Suprapubic skin (tissue), 4 donors: ENCODE measurements around the gene CIB4. TPM values are rescaled to one million over a fixed set of nuclear protein-coding genes. Genes with fewer than 3 reads are reported as not detected.

ENCODE experiments used
- DNase-seq, 2 donors: peaks; one replicate each; pipeline ENCODE4 v3.0.0-alpha.2; 2019; ENCODE audit warnings: low spot score in 2 of 2
- H3K27ac ChIP-seq: fragments of 200-600 bp; sonication (generic); one replicate; pipeline ENCODE4 v1.5.1; 2019
- H3K27me3 ChIP-seq: fragments of 200-600 bp; sonication (generic); one replicate; pipeline ENCODE4 v1.5.1; 2019
- H3K36me3 ChIP-seq: fragments of 200-600 bp; sonication (generic); one replicate; pipeline ENCODE4 v1.5.1; 2019
- H3K4me1 ChIP-seq: fragments of 200-600 bp; sonication (generic); one replicate; pipeline ENCODE4 v1.5.1; 2019
- H3K4me3 ChIP-seq: fragments of 200-600 bp; sonication (generic); one replicate; pipeline ENCODE4 v1.5.1; 2019; ENCODE audit warnings: mild to moderate bottlenecking
- H3K9me3 ChIP-seq: fragments of 200-600 bp; sonication (generic); one replicate; pipeline ENCODE4 v1.5.1; 2019
- CTCF ChIP-seq, 2 donors: fragments of 200-600 bp in 1 of 2; fragments of 450-650 bp in 1 of 2; sonication (generic) in 1 of 2; IDR thresholded peaks; one replicate each; pipeline ENCODE4 v1.5.1; 2016 to 2019; ENCODE audit warnings: antibody characterized with exemption in 2 of 2, mild to moderate bottlenecking in 1 of 2, moderate library complexity in 1 of 2
- EP300 ChIP-seq: sonication (generic); formaldehyde crosslinking; IDR thresholded peaks from one replicate; pipeline ENCODE4 v1.6.1; 2017; ENCODE audit warnings: antibody characterized with exemption
- POLR2A ChIP-seq, 2 donors: fragments of 450-650 bp; IDR thresholded peaks; one replicate each; pipeline ENCODE4 v1.6.1; 2017; ENCODE audit warnings: antibody characterized with exemption in 2 of 2, mild to moderate bottlenecking in 2 of 2, moderate library complexity in 2 of 2
- POLR2AphosphoS5 ChIP-seq, 3 donors: sonication (generic); formaldehyde crosslinking; IDR thresholded peaks; one replicate each; pipeline ENCODE4 v1.6.1; 2017; ENCODE audit warnings: antibody characterized with exemption in 3 of 3
- WGBS: methylation state at CpG from one replicate; pipeline ENCODE4 v1.1.5; 2018; 5-methylcytosine and 5-hydroxymethylcytosine counted together
- total RNA-seq, 4 donors: library from RNA; depleted of rRNA; stranded (reverse); fragments of >200 nt; gene quantifications; one replicate each; pipeline ENCODE4 v1.1.0, GENCODE V29; 2016

CIB4 gene
- total RNA-seq, 4 donors from 2014 or later: not detected

- Histone ChIP-seq H3K4me1 (no peaks in the 10 kb centered on the region), H3K9me3 (no peaks in the 10 kb centered on the region), H3K27ac (no peak overlapping the region), H3K4me3 (no peak overlapping the region), H3K36me3 (no peaks in the 10 kb centered on the region), H3K27me3 (peaks cover 6% of the 10 kb centered on the region)
- TF ChIP-seq POLR2A (IDR thresholded peaks at IDR 0.05) (no peak), EP300 (no peak), POLR2AphosphoS5 (IDR thresholded peaks at IDR 0.05) (no peak), CTCF (IDR thresholded peaks at IDR 0.05) (no peak)
- no peak for DNase-seq
- WGBS: 95% methylated on average over 11 of the region's 11 CpGs
Observed at GRCh38 chr2:26634636-26635230, 6.4 kb downstream of the CIB4 start.

- TF ChIP-seq POLR2A (IDR thresholded peaks at IDR 0.05): no peak
- TF ChIP-seq POLR2AphosphoS5 (IDR thresholded peaks at IDR 0.05): no peak
- TF ChIP-seq CTCF (IDR thresholded peaks at IDR 0.05): no peak
- no peak for TF ChIP-seq EP300
- no peak for DNase-seq
- H3K27ac ChIP-seq: no peak overlapping the region
- no peak overlapping the region for H3K4me3 ChIP-seq
- 68% methylated on average over 7 of the region's 7 CpGs for WGBS
- H3K9me3 ChIP-seq: no peaks in the 10 kb centered on the region
- no peaks in the 10 kb centered on the region for H3K36me3 ChIP-seq
- peaks cover 6% of the 10 kb centered on the region for H3K27me3 ChIP-seq
- H3K4me1 ChIP-seq: no peaks in the 10 kb centered on the region
Observed at GRCh38 chr2:26633993-26634595, 7.1 kb downstream of the CIB4 start.

DNA sequence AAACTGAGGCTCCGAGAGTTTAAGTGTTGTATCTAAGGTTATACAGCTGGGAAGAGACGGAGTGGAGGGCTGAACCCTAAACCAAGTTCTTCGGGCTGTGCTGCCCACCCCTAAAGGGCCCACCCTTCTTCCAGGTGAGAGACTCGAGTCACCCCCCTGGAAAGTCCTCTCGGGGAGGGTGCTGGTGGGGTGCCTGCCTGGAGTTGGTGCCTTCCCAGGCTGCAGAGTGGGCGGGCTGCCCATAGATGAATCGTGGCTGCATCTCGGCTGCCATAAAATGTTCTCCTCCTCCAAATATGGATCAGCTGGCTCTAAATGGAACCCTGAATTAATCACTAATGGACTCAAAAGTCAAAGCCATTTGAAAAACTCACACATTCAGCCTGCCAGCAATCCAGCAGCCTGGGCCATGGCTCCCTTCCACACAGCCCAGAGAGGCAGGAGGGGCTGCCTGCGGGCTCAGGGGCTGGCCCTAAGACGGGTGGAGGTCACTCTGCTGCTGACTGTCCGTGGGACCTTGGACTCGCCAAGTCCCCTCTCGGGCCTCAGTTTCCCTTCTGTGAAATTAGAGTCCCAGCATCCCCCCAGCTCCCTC, 7.7 kb downstream of the CIB4 start:
- no peaks in the 10 kb centered on the region for H3K36me3 ChIP-seq
- DNase-seq: no peak
- WGBS: 72% methylated on average over 9 of the region's 13 CpGs
- H3K4me3 ChIP-seq: no peak overlapping the region
- no peak overlapping the region for H3K27ac ChIP-seq
- H3K9me3 ChIP-seq: no peaks in the 10 kb centered on the region
- TF ChIP-seq CTCF (IDR thresholded peaks at IDR 0.05): no peak
- no peak for TF ChIP-seq EP300
- no peak for TF ChIP-seq POLR2AphosphoS5 (IDR thresholded peaks at IDR 0.05)
- no peak for TF ChIP-seq POLR2A (IDR thresholded peaks at IDR 0.05)
- peaks cover 6% of the 10 kb centered on the region for H3K27me3 ChIP-seq
- H3K4me1 ChIP-seq: no peaks in the 10 kb centered on the region

GRCh38 chr2:26632624-26633185, 8.5 kb downstream of the CIB4 start:
- no peak overlapping the region for H3K27ac ChIP-seq
- no peaks in the 10 kb centered on the region for H3K36me3 ChIP-seq
- WGBS: 72% methylated on average over 14 of the region's 14 CpGs
- TF ChIP-seq CTCF (IDR thresholded peaks at IDR 0.05) (no peak), POLR2AphosphoS5 (IDR thresholded peaks at IDR 0.05) (no peak), EP300 (no peak), POLR2A (IDR thresholded peaks at IDR 0.05) (no peak)
- no peaks in the 10 kb centered on the region for H3K9me3 ChIP-seq
- DNase-seq: no peak
- H3K27me3 ChIP-seq: peaks cover 6% of the 10 kb centered on the region
- no peaks in the 10 kb centered on the region for H3K4me1 ChIP-seq
- H3K4me3 ChIP-seq: no peak overlapping the region
